ENCODE measurements around the gene TRPC3.

The TRPC3 gene

GRCh38 chr4:121869841-121870822, 81.7 kb downstream of the TRPC3 start, which contains the start of gene BBS7:
BBS7 (minus strand) TSS chr4:121870474; CDS start chr4:121870313, 161 bp downstream.
- peak; percentile 99 for FAIRE-seq

GRCh38 chr4:121863799-121864198, 88.1 kb downstream of the TRPC3 start:
- no peak for FAIRE-seq

- FAIRE-seq = no peak
Measured at GRCh38 chr4:121861426-121861825, 90.4 kb downstream of the TRPC3 start.

GRCh38 chr4:121860121-121860520, 91.7 kb downstream of the TRPC3 start:
- no peak for FAIRE-seq

GRCh38 chr4:121851354-121851753, 100.5 kb downstream of the TRPC3 start:
- FAIRE-seq = no peak

GRCh38 chr4:121846662-121847061, 105.2 kb downstream of the TRPC3 start:
- no peak for FAIRE-seq

- FAIRE-seq = no peak
Measured at GRCh38 chr4:121842862-121843261, 109.0 kb downstream of the TRPC3 start.

GRCh38 chr4:121838136-121838535, 113.7 kb downstream of the TRPC3 start:
- peak; percentile 25 for FAIRE-seq

- FAIRE-seq = no peak
Measured at GRCh38 chr4:121829511-121829910, 122.3 kb downstream of the TRPC3 start.

All from A204.1 (cell line).